MM.1S (cell line): ENCODE results near the gene DSG2.

Source experiments
- DNase-seq: peaks from one replicate; pipeline ENCODE4 v3.0.0-alpha.2; 2015
- H2AFZ ChIP-seq: fragments of 300-600 bp; sonication (generic); 2 replicates; pipeline ENCODE4 v1.6.0; 2016; ENCODE audit warnings: antibody characterized with exemption, low read length
- H3F3A ChIP-seq: fragments of 300-600 bp; sonication (generic); 2 replicates; pipeline ENCODE4 v1.6.1; 2016; ENCODE audit warnings: mild to moderate bottlenecking, antibody characterized with exemption, low read length, moderate library complexity, mixed read lengths; ENCODE audit not compliant: insufficient read depth
- H3K27ac ChIP-seq: fragments of 300-600 bp; sonication (generic); 2 replicates; pipeline ENCODE4 v1.5.1; 2016; ENCODE audit warnings: mild to moderate bottlenecking, low read length
- H3K27me3 ChIP-seq: fragments of 300-600 bp; sonication (generic); replicated peaks from 2 replicates; pipeline ENCODE4 v1.6.0; 2016; ENCODE audit warnings: low read length; ENCODE audit not compliant: insufficient read depth
- H3K36me3 ChIP-seq: fragments of 300-600 bp; sonication (generic); replicated peaks from 2 replicates; pipeline ENCODE4 v1.6.1; 2016; ENCODE audit warnings: mild to moderate bottlenecking, low read length, mixed read lengths; ENCODE audit not compliant: insufficient read depth
- H3K4me1 ChIP-seq: fragments of 300-600 bp; sonication (generic); 2 replicates; pipeline ENCODE4 v1.6.1; 2016; ENCODE audit warnings: low read length, mixed read lengths
- H3K4me2 ChIP-seq: fragments of 300-600 bp; sonication (generic); 2 replicates; pipeline ENCODE4 v1.6.0; 2016; ENCODE audit warnings: low read depth, low read length
- H3K4me3 ChIP-seq: fragments of 300-600 bp; sonication (generic); 2 replicates; pipeline ENCODE4 v1.5.1; 2016; ENCODE audit warnings: low read length, mixed read lengths
- H3K79me2 ChIP-seq: fragments of 300-600 bp; sonication (generic); 2 replicates; pipeline ENCODE4 v1.6.1; 2016; ENCODE audit warnings: mixed run types, low read length, mixed read lengths
- H3K9ac ChIP-seq: fragments of 300-600 bp; sonication (generic); 2 replicates; pipeline ENCODE4 v1.6.1; 2016; ENCODE audit warnings: low read length, mixed read lengths
- H3K9me2 ChIP-seq: fragments of 300-600 bp; sonication (generic); replicated peaks from 2 replicates; pipeline ENCODE4 v1.6.1; 2016; ENCODE audit warnings: mild to moderate bottlenecking, low read length, mixed read lengths; ENCODE audit not compliant: insufficient read depth
- H3K9me3 ChIP-seq: fragments of 300-600 bp; sonication (generic); replicated peaks from 2 replicates; pipeline ENCODE4 v1.6.1; 2016; ENCODE audit warnings: mild to moderate bottlenecking, low read length, mixed read lengths; ENCODE audit not compliant: insufficient read depth
- H4K20me1 ChIP-seq: fragments of 300-600 bp; sonication (generic); 2 replicates; pipeline ENCODE4 v1.6.1; 2016; ENCODE audit warnings: mild to moderate bottlenecking, low read length, moderate library complexity, mixed read lengths; ENCODE audit not compliant: insufficient read depth
- CTCF ChIP-seq: fragments of 300-600 bp; sonication (generic); IDR thresholded peaks from 2 replicates; pipeline ENCODE4 v1.5.1; 2016; ENCODE audit warnings: antibody characterized with exemption, low read length, mixed read lengths
- EZH2 ChIP-seq: fragments of 300-600 bp; sonication (generic); optimal IDR thresholded peaks from 2 replicates; pipeline ENCODE3; 2017; ENCODE audit warnings: low read depth, mild to moderate bottlenecking, antibody characterized with exemption, low read length, mixed read lengths
- EZH2phosphoT487 ChIP-seq: fragments of 300-600 bp; sonication (generic); IDR thresholded peaks from 2 replicates; pipeline ENCODE4 v1.6.1; 2018; ENCODE audit warnings: antibody characterized with exemption, low read length

The DSG2 gene

GRCh38 chr18:31565782-31566512 is 68.0 kb downstream of the DSG2 start:
- H3K27ac ChIP-seq, result no peak overlapping the region
- H3F3A ChIP-seq, result no peaks in the 10 kb centered on the region
- H3K79me2 ChIP-seq, result no peaks in the 10 kb centered on the region
- no peaks in the 10 kb centered on the region for H3K36me3 ChIP-seq
- no peaks in the 10 kb centered on the region for H3K9me3 ChIP-seq
- DNase-seq, result no peak
- H3K9ac ChIP-seq, result no peak overlapping the region
- H3K4me1 ChIP-seq, result no peaks in the 10 kb centered on the region
- H3K4me3 ChIP-seq, result no peak overlapping the region
- no peaks in the 10 kb centered on the region for H4K20me1 ChIP-seq
- H2AFZ ChIP-seq, result no peak overlapping the region
- H3K27me3 ChIP-seq, result no peaks in the 10 kb centered on the region
- no peaks in the 10 kb centered on the region for H3K9me2 ChIP-seq
- no peak overlapping the region for H3K4me2 ChIP-seq
- TF ChIP-seq CTCF, result no peak
- TF ChIP-seq EZH2phosphoT487, result no peak
- TF ChIP-seq EZH2, result no peak

GRCh38 chr18:31566576-31567306 is 68.8 kb downstream of the DSG2 start:
- DNase-seq, result no peak
- Histone ChIP-seq H3K9me2 (no peaks in the 10 kb centered on the region), H3F3A (no peaks in the 10 kb centered on the region), H2AFZ (no peak overlapping the region), H3K36me3 (no peaks in the 10 kb centered on the region), H3K27ac (no peak overlapping the region), H3K79me2 (no peaks in the 10 kb centered on the region), H3K4me1 (no peaks in the 10 kb centered on the region), H3K9me3 (no peaks in the 10 kb centered on the region), H3K4me2 (no peak overlapping the region), H3K27me3 (no peaks in the 10 kb centered on the region), H3K9ac (no peak overlapping the region), H4K20me1 (no peaks in the 10 kb centered on the region), H3K4me3 (no peak overlapping the region)
- TF ChIP-seq EZH2phosphoT487, result no peak
- TF ChIP-seq EZH2, result no peak
- no peak for TF ChIP-seq CTCF

- no peaks in the 10 kb centered on the region for H3K9me3 ChIP-seq
- no peak for TF ChIP-seq EZH2phosphoT487
- TF ChIP-seq EZH2, result no peak
- TF ChIP-seq CTCF, result no peak
- no peaks in the 10 kb centered on the region for H3K27me3 ChIP-seq
- no peak overlapping the region for H3K9ac ChIP-seq
- no peaks in the 10 kb centered on the region for H3K79me2 ChIP-seq
- H2AFZ ChIP-seq, result no peak overlapping the region
- H3K4me1 ChIP-seq, result no peaks in the 10 kb centered on the region
- no peaks in the 10 kb centered on the region for H4K20me1 ChIP-seq
- no peaks in the 10 kb centered on the region for H3K9me2 ChIP-seq
- DNase-seq, result no peak
- H3K4me2 ChIP-seq, result no peak overlapping the region
- no peak overlapping the region for H3K4me3 ChIP-seq
- H3K27ac ChIP-seq, result no peak overlapping the region
- H3K36me3 ChIP-seq, result no peaks in the 10 kb centered on the region
- H3F3A ChIP-seq, result no peaks in the 10 kb centered on the region
Measured at GRCh38 chr18:31572368-31572767, 74.4 kb downstream of the DSG2 start.
